Measurements from ENCODE around the gene RNF11.
"Not testable (repeated sequence)": the region's sequence is repeated elsewhere in the genome, so short reads cannot be mapped to it uniquely, and the experiment has no call there.

The RNF11 gene

GRCh38 chr1:51238034-51238403, 1.9 kb downstream of the RNF11 start:
- DNase-seq (ENCODE audit: extremely low read depth, low read depth), result no peak
- no peak for TF ChIP-seq CTCF (IDR thresholded peaks at IDR 0.05; ENCODE audit: low read depth, low read length)

GRCh38 chr1:51240084-51240483, 4.0 kb downstream of the RNF11 start:
- TF ChIP-seq CTCF (IDR thresholded peaks at IDR 0.05; ENCODE audit: low read depth, low read length), result no peak
- no peak for DNase-seq (ENCODE audit: extremely low read depth, low read depth)

GRCh38 chr1:51241119-51241518, 5.0 kb downstream of the RNF11 start:
- TF ChIP-seq CTCF (IDR thresholded peaks at IDR 0.05; ENCODE audit: low read depth, low read length), result no peak

GRCh38 chr1:51242546-51242945, 6.5 kb downstream of the RNF11 start:
- no peak for DNase-seq (ENCODE audit: extremely low read depth, low read depth)
- TF ChIP-seq CTCF (IDR thresholded peaks at IDR 0.05; ENCODE audit: low read depth, low read length), result no peak

More at GRCh38 chr1:51241119-51241518, 5.0 kb downstream of the RNF11 start:
- no peak for DNase-seq (ENCODE audit: extremely low read depth, low read depth)

GRCh38 chr1:51247022-51247421, 10.9 kb downstream of the RNF11 start:
- no peak for TF ChIP-seq CTCF (IDR thresholded peaks at IDR 0.05; ENCODE audit: low read depth, low read length)
- DNase-seq (ENCODE audit: extremely low read depth, low read depth), result no peak

- TF ChIP-seq CTCF (IDR thresholded peaks at IDR 0.05; ENCODE audit: low read depth, low read length), result no peak
- no peak for DNase-seq (ENCODE audit: extremely low read depth, low read depth)
These were observed 11.4 kb downstream of the RNF11 start for GRCh38 chr1:51247499-51247898.

- TF ChIP-seq CTCF (IDR thresholded peaks at IDR 0.05; ENCODE audit: low read depth, low read length), result no peak
These were observed 13.4 kb downstream of the RNF11 start for GRCh38 chr1:51249445-51249844.

GRCh38 chr1:51250729-51251128, 14.7 kb downstream of the RNF11 start:
- not testable (repeated sequence) for DNase-seq (ENCODE audit: extremely low read depth, low read depth)

More at GRCh38 chr1:51249445-51249844, 13.4 kb downstream of the RNF11 start:
- no peak for DNase-seq (ENCODE audit: extremely low read depth, low read depth)

GRCh38 chr1:51251165-51251564, 15.1 kb downstream of the RNF11 start:
- DNase-seq (ENCODE audit: extremely low read depth, low read depth), result not testable (repeated sequence)

Data from AG09319 (cell line).